Stimulated activated CD4-positive, alpha-beta T cell treated with anti-CD3 and anti-CD28 coated beads, TNF-alpha, amount 100 ng/mL, for 48 hours (primary cell): Measurements from ENCODE around the gene FBXW7.

Source experiments
- DNase-seq, 3 donors: peaks; one replicate each; pipeline ENCODE4 v3.0.0-alpha.2; 2020; ENCODE audit warnings: low read depth in 3 of 3

The FBXW7 gene

DNA sequence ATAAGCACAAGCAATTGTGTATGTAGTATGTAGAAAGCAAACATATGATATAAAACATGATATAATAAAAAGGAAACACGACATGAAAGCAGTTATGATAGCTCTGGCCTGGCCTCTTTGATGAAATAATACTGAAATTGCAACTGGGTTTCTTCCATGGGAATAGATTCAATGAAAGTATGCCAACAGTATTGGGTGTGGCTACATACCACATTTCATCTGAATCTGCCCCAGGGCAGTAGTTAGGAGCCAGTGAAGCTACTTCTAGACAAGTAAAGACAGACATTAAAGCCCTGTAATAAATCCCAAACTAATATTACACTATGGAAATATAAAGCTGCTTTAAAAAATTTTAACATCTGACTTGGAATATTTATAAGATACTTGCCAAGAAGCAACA is 207.3 kb downstream of the FBXW7 start:
- DNase-seq: no peak

DNA sequence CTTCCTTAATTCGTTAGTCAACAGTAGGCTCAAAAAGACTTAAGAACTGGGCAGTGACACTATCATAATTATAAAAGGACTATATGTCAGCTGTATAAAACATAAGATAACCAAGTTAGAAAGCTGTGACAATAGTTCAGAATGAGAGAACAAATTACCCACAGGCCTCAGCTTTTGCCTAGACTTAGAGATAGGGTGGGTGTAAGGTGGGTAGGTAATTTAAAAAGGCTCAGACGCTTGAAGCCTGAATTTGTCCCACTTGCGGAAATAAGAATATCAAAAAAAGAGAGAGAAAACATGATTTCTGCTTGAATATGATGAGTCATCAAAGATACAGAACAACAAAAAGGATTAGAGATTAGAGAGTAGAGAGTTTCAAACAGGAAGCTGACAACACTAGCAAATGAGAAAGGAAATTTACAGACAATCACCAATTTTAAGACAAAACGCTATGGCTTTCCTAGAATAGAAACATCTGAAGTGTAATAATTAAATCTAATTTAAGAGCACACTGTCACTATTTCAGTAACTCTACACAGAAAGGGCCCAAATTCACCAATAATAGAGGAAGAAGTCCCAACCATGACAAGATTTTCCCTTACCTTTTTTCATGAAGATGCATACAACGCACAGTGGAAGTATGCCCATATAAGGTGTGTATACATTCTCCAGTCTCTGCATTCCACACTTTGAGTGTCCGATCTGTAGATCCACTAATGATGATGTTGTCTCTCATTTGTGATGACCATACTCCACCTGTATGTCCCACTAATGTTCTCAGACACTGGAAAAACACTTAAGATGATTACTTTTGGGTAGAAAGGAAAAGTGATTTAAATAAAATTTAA is 208.1 kb downstream of the FBXW7 start:
- DNase-seq: no peak

DNA sequence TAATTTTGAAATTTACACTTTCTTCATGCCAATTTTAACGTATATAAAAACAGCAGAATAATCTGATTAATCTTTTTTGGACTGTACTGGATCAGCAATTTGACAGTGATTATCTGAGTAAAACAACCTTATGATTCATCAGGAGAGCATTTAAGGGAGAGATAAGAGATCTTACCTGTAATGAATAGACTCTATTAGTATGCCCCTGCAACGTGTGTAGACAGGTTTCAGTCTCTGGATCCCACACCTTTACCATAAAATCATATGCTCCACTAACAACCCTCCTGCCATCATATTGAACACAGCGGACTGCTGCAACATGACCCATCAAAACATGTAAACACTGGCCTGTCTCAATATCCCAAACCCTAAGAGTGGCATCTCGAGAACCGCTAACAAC is 210.1 kb downstream of the FBXW7 start:
- DNase-seq: no peak

DNA sequence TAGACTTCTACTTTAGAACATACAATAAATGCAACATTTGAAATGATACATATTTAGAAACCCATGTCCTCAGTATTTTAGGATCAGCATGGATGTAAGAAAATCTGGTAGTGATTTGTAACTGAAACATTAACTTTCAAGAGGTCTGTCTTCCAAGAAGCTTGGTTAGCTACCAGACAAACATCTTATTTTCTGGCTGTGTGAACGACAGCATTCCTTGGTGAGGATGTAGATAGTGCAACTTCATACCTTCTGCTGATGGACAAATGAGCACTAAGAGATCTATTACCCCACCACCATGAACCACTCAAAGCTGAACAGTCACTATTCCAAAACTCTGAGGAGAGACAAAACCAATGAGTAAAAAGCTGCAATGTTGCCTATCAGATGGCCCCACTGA is 212.7 kb downstream of the FBXW7 start:
- no peak for DNase-seq

DNA sequence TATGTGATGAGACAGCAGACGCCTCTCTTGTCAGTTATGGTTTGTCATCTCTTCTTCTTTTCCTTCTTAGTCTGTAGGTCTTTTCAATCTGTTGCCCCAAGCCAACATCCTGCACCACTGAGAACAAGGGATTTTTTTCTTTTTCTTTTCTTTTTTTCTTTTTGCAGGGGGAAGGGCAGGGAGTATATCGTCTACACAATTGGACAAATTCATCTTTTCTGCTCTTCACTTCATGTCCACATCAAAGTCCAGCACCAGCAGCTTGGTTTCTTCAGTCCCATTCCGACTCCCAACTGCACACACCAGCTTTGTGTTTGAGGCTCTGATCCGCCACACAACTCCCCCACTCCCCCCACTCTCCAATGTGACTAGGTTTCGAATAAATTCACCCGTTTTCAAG is 213.2 kb downstream of the FBXW7 start:
- DNase-seq: no peak

DNA sequence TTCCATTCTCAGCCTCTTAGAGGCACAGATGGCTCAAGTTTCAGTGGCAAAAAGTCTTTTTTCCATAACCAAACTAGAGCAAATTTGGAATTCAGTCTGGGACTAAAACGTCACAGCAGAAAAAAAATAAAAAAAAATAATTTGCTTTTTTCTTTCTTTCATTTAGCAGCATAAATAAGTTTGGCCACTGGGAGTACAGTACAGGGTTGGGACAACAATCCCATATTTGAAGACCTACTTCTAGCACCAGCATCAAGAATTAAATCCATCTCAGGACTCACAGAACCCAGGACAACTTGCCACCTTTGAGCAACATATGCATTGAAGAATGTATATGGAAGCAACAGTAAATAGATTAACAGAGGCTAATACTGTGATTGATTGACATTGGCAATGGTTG is 214.0 kb downstream of the FBXW7 start:
- no peak for DNase-seq

DNA sequence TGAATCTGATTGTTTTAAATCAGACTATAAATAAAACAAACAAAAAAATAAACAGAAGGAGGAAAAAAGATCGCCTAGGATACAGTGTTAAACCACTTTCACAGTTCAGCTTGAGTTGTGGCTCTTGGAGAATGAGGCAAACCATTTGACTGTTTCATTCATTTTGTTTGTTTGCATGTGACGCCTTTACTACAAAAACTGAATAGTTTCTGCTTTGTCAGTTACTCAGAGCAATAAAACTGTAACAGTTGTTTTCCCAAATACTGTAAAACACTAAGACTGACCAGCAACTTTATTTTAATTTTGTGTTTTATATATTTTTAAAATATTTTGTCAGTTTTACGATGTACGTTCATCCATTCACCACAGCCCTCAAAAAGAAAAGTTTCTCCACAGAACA is 214.5 kb downstream of the FBXW7 start:
- no peak for DNase-seq

DNA sequence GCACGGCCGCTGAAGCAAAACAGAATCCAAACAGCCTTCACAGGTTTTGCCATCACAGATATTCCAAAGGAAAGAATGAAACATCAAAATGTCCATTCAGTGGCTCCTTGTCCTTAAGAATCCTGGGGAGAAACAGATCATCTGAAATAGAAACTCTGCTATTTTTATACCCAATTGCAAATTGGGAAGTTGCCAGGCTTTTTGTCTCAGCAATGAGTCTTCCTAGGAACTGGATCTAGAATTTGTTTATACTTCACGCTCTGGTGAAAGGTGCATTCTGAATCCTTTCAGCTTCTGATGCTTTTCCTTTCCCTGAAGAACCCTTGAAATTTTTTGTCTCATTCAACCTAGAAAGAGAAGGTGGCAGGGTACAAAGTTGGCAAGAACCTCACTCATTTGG is 218.9 kb downstream of the FBXW7 start:
- no peak for DNase-seq

DNA sequence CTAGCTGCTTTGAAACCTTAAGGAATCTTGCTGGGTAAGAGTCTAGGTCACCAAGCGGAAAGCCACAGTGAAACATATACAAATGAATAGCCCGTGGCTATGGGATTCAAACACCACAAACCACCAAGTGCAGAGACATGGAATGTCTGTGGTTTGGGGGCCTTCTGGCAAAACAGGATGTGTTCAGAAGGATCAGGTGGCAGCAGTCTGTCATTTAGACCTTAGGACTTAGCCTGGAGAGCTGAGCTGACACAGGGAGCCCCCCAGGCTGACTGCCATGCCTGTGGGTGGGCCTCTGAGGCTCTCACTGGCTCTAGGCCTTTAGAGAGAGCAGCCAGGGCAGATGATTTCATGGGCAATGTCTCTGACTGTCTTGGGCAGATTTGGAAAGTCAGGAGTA is 225.6 kb downstream of the FBXW7 start:
- no peak for DNase-seq

DNA sequence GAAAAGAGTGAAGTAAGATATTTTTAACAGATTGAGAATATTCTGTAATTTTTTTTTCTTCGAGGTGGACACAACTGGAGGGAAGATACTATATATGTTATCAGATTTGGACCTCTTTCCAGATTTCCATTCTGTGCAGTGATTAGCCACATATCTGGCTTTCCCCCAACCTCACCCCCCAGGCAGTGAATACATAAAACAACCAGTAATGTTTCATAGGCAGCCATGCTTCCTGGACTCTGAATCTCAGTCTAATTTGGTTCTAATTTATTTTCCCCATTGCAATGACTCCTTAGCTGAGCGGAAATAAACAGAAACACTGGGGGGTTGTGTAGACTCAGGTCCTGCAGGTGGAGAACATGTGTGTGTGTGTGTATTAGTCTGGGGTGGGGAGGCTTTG is 226.5 kb downstream of the FBXW7 start:
- DNase-seq: no peak

DNA sequence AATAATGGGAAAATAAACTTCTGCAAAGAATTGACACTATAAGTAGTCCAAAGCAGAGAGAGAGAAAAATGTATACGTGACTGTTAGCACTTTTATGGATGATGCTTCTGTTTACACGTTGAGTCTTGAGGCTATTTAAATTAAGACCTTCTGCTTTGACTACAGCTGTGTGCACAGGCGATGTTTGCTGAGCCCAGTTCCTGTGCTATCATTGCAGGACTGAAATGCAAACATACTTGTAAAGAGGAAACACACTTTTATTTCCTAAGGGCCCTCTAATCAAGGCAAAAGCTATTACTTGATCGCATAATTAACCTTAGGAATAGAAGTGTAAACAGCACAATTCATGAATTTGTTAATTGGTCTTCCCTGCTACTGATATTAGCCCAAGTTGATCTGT is 226.9 kb downstream of the FBXW7 start:
- DNase-seq: no peak

DNA sequence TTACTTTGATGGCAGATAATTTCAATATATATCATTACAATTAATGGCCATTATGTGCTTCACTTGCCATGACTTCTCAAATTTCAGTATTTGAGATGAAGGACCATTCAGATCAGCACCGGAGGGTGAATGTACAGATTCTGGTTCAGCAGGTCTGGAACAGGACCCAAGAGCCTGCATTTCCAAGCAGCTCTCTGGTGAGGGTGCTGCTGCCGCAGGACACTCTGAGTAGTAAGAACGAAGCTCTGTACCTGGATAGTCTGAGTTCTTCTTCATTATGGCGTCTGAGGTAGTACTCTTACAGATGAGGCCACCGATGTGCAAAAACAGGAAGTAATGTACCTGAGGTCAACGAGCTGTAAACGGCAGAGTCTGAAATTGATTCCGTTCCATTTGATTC is 228.2 kb downstream of the FBXW7 start:
- no peak for DNase-seq

DNA sequence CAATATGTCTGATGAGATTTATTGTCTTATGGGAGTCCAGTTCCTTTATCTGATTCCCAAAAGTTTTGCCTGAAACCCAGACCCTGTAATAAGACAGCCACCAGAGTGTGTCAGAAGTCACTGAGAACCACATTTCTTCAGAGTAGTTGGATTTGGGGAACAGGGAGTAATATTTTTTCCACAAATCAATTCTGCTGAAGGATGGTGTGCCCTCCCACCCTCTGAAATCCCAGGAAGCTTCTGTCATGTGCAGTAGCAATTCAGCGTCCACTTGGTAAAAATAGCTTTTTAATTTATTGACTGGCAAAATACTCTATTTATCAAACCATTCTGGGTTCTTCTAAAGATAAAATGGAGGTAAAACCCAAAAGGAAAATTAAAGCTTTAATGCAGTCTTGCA is 229.4 kb downstream of the FBXW7 start:
- no peak for DNase-seq

DNA sequence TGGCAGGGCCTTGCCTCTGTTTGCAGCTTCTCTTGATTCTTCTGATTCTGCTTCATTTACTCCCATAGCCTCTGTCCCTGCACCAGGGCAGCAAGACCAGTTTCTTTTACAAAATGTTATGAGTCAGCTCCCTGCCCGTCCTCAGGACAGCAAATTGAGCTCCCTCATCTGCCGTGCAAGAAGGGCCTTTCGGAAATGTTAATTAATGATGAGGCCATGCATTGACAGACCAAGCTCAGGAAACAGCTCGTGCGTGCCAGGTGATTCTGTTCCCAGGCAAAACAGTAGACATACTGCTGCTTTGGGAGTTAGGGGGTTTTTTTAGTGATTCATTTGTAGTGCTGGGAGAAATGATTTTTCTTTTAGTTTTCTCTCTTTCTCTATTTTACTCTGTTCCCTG is 231.7 kb downstream of the FBXW7 start:
- DNase-seq: no peak

DNA sequence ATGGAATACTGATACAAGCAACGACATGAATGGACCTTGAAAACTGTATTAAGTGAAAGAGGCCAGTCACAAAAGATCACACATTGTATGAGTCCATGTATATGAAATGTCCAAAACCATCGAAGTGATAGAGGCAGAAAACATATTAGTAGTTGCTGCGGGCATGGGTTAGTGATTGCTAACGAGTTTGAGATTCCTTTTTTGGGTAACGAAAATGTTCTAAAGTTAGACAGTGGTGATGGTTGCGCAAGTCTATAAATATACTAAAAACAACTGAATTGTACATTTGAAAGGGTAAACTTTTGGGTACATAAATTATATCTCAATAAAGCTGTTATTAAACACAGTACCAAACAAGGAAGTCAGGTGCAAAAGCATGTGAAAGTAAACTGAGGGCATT is 234.5 kb downstream of the FBXW7 start:
- no peak for DNase-seq

DNA sequence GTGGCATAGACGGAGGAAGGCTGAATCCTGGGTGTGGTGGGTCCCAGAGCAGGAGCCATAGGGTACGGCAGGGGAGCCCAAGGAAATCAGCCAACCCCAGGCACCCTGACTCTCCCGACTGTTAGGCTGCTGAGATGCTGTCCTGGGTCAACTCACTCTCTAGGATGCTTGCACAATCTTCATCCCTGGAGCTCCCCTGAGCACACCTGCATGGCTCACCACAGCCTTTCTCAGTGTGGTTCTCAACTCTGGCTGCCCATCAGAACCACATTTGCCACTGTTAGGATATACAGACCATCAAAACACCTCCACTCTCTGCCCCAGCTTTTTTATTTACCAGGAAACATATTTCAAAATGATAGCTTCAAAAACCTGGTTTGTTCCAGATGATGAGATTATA is 236.3 kb downstream of the FBXW7 start:
- no peak for DNase-seq

DNA sequence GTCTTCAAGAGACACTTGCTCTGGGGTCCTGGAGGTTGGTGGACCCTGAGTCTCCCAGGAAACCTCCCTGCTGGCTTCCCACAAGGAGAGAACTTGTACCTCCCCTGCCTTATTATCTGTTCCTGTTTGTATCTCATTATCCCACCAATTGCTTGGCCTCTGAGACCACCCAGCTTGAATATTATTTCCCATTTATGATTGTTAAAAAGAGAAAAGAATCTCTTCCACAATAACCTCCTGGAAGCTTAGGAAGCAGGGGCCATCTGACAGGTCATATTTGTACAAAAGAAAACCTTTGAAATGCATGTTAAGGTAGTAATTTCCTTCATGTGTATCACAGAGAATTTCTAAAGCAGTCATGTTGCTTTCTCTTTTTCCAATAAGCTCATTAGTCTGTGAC is 239.5 kb downstream of the FBXW7 start:
- no peak for DNase-seq

DNA sequence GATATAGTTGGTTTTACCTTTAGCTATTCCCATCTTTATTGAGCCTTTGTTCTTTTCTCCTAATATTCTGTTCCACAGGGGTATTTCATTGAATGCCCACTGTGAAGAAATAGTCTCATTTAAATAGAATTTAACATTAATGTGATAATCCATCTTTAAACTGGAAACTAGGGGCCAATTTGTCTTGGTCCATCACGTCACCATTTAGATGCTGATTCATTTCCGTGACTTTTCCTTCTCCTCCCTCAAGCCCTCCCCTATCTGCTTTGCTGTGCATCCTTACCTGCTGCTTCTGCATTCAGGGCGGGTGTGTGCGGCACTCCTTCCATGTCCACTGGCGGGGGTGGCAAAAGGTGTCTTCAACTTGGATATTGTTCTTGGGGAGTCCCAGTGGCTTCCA is 241.1 kb downstream of the FBXW7 start:
- no peak for DNase-seq

DNA sequence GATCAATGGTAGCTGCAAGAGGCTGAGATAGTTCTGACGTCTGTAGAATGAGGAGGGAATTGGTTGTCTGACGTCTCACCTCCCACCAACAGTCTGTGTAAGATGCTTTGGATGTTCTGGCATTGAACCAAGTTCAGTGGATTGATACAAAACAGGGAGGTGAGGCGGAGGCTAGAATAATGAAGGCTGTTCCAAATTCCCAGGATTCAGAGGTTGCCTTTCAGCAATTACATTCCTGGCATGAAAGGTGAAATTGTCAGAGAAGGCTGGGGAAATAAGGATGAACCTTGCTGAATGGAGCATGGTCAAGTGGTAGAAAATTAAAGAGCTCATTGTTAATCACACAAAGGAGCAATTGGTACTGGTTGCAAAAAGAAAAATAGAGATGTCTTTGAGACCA is 241.6 kb downstream of the FBXW7 start:
- no peak for DNase-seq

DNA sequence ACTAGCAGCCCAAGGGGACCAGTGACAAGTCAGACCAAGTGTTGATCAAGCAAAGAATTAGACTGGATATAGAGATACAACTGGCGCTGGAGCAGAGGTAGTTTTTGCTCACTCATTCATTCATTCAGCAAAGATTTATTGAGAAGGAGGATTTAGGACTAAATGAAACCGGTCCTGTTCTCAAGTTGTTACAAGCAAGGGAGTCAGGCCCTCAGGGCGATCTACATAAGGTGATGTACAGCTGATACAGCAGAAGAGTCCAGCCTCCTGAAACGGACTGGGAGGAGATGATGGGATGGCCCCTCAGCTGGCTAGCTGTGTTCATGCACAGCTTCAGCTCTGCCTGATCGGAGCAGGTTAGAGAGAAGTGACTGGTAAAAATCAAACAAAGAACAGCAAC is 242.4 kb downstream of the FBXW7 start:
- no peak for DNase-seq

DNA sequence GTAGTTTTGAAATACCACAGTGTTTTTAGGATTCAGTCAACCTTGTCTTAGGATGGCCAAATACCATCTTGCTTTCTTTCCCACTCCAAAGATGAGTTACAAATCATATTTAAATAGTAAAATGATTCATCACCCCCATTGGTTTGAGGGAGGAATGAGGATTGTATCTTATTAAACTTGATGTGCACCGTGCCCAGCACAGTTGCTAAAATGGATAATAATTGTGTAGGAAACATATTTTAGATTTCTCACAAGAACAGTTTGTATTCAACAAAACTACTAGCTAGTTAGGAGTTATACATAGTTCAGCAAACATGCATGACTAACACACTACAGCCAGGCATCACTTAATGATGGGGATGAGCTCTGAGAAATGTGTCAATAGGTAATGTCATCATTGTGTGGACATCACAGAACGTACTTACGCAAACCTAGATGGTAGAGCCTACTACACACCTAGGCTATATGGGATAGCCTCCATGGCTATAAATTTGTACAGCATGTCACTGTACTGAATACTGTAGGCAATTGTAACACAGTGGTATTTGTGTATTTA is 245.4 kb downstream of the FBXW7 start:
- DNase-seq: no peak

DNA sequence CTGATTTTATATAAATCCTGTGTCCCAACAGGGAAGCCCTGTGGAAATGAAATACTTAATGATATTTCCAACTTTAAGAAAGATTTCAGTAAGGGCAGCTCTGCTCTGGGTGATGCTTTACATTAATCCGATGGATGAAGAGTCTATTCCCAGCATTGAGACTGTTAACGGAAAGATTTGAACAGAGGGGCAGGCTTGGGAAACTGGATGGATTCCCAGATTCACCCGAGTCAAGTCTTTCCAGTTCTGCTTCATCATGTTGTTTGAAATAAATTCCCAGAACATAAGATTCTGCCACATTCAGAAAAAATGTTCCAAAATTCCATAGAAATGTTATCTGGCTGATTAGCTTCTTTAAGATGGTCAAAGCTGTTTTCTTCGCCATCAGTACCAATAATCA is 246.0 kb downstream of the FBXW7 start:
- no peak for DNase-seq

DNA sequence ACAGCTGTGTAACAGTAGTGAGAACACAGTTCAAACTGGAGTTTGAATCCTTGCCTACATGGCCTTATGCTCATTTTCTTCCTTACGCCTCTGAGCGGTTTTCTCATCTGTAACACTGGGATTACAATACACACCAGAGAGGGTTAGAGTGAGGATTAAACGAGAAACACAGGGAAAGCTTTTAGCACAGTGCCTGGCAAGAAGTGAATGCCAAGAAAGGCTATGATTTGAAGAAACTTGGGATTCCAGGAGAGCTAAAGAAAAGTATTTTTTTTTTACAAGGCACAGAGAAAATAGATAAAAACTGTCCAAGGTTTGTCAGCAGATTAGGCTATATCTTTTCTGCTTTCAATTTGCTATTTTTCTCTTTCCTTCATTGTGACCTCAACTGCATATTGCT is 246.4 kb downstream of the FBXW7 start:
- DNase-seq: no peak
